H1 (cell line): ENCODE data around the gene LRBA. TPM values are rescaled to one million over a fixed set of nuclear protein-coding genes. Genes with fewer than 3 reads are reported as not detected.

Experiments used
- CHD7 ChIP-seq: fragments of 300-600 bp; sonication (generic); IDR thresholded peaks from 2 replicates; pipeline ENCODE4 v1.7.1; 2012; ENCODE audit warnings: low read length, moderate library complexity, mild to moderate bottlenecking, inconsistent platforms; ENCODE audit not compliant: insufficient replicate concordance
- POU5F1 ChIP-seq: IDR thresholded peaks from 2 replicates; pipeline ENCODE4 v1.6.1; 2011; ENCODE audit warnings: low read depth, mild to moderate bottlenecking, low read length, moderate library complexity
- RAD21 ChIP-seq, 2 experiments: IDR thresholded peaks in 1 of 2; conservative IDR thresholded peaks in 1 of 2; 2 replicates each; pipeline ENCODE4 v1.6.1; 2011; ENCODE audit warnings: low read depth in 2 of 2, low read length in 2 of 2, improper control_type of control experiment in 1 of 2, inconsistent platforms in 1 of 2, mild to moderate bottlenecking in 1 of 2, moderate library complexity in 1 of 2
- RFX5 ChIP-seq: IDR thresholded peaks from 2 replicates; pipeline ENCODE4 v1.6.1; 2011; ENCODE audit warnings: low read depth, low read length, improper control_type of control experiment, borderline replicate concordance
- polyA plus RNA-seq, 7 experiments: library from polyadenylated mRNA; depleted of rRNA in 3 of 7; stranded (reverse) in 5 of 7; unstranded in 2 of 7; fragments of >200 nt in 5 of 7; fragments of 200-250 nt in 2 of 7; gene quantifications; 1 replicate in 5 of 7; 2 replicates in 1 of 7; 4 replicates in 1 of 7; pipeline versions ENCODE4 v1.2.1 to v1.2.3, GENCODE V29; 2011 to 2013; ENCODE audit warnings: missing spikeins in 2 of 7, mixed read lengths in 2 of 7
- total RNA-seq: library from RNA; stranded (reverse); fragmentation: NEBNext Ultra II Directional; extraction: Animal tissue kit (Norgen Biotek cat#: 25700); gene quantifications from 2 replicates; pipeline ENCODE4 v1.2.1, GENCODE V29; 2021

Gene LRBA
- total and polyA plus RNA-seq, 2 of the 8 experiments (the other 6 are each of a cell fraction or from before 2014, with no cell fraction given): 54.6 to 83.2 TPM

- TF ChIP-seq CHD7 (no peak), RFX5 (peak; percentile 40; the same call in 1 of the 2 replicates), RAD21 (IDR thresholded peaks at IDR 0.05 in 1 of 2, conservative IDR thresholded peaks at IDR 0.05 in 1 of 2; ENCODE audit: low read depth in 2 of 2, low read length in 2 of 2) (no peak), POU5F1 (no peak)
These were observed 406.0 kb downstream of the LRBA start (continued) for GRCh38 chr4:150609131-150609530.
